Choroid plexus epithelial cell (primary cell): ENCODE data around the gene POLR3E.
A peak's percentile ranks its signal among the peaks of the same experiment; 100 is the strongest.
"Not testable (repeated sequence)": the region's sequence is repeated elsewhere in the genome, so short reads cannot be mapped to it uniquely, and the experiment has no call there.

ENCODE experiments used
- DNase-seq: peaks from one replicate; pipeline ENCODE4 v3.0.0-alpha.2; 2010; ENCODE audit warnings: low read depth
- H3K4me3 ChIP-seq: 2 replicates; pipeline ENCODE4 v1.5.1; 2011; ENCODE audit warnings: low read depth, mild to moderate bottlenecking, control low read depth, low read length, moderate library complexity
- CTCF ChIP-seq: conservative IDR thresholded peaks from 2 replicates; pipeline ENCODE4 v1.5.1; 2011; ENCODE audit warnings: low read depth, mild to moderate bottlenecking, control low read depth, inconsistent platforms, low read length, moderate library complexity

POLR3E gene

GRCh38 chr16:22366371-22366770 is 69.2 kb downstream of the POLR3E start:
- no peak for DNase-seq
- H3K4me3 ChIP-seq: no peak overlapping the region
- TF ChIP-seq CTCF: no peak

- TF ChIP-seq CTCF: no peak
- no peak overlapping the region for H3K4me3 ChIP-seq
- DNase-seq: no peak
Observed at GRCh38 chr16:22366889-22367288, 69.7 kb downstream of the POLR3E start.

- DNase-seq, H3K4me3 ChIP-seq: not testable (repeated sequence)
Observed at GRCh38 chr16:22368200-22368826, 71.1 kb downstream of the POLR3E start.

- H3K4me3 ChIP-seq: no peak overlapping the region
- TF ChIP-seq CTCF: no peak
- peak; percentile 66 for DNase-seq
Observed at GRCh38 chr16:22369221-22369811, 72.1 kb downstream of the POLR3E start.

- peak; percentile 47 for DNase-seq
- TF ChIP-seq CTCF: no peak
- no peak overlapping the region for H3K4me3 ChIP-seq
Observed at GRCh38 chr16:22370038-22370820, 73.0 kb downstream of the POLR3E start.

- no peak for TF ChIP-seq CTCF
- peak overlapping the region; percentile 82 for H3K4me3 ChIP-seq
- no peak for DNase-seq
Observed at GRCh38 chr16:22372882-22373661, 75.9 kb downstream of the POLR3E start.
